Measurements from ENCODE around the gene ETV3L.
A peak's percentile ranks its signal among the peaks of the same experiment; 100 is the strongest.

Gene ETV3L

DNA sequence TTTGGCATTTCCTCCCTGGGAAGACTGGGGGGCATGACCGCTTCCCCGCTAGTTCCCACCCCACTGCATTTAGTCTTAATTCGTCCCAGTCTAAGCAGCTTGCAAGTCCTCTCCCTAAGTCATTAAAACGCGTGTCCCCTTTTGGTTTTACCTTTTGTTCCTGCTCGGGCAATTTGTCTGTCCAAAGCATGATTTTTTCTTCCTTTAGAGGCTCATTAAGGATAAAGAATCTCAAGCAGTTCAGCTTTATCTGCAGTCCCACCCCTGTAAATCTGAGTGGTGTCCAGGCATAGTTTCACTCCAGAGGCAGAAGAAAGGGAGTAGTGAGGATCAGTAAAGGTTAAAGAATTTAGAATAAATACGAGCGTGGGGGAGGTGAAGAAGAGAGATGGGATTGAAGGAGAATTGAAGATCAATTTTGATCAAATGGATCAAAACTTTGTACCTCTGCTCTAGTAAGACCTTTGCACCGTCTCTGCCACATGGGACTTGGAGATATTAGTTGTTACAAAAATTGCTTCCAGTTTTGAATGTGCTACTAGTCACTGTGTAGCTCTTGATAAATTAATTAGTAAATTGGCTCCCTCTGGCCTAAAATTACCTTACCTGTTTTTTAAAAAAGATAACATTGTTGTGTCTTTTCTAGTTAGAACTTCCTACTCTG lies 39.6 kb upstream of the ETV3L start:
- ATAC-seq, result no peak
- no peak for TF ChIP-seq ARNTL (CRISPR knock-in tag; IDR thresholded peaks at IDR 0.05; ENCODE audit: borderline replicate concordance, low read depth)
- no peak for TF ChIP-seq SNAI2 (CRISPR knock-in tag; IDR thresholded peaks at IDR 0.05)
- TF ChIP-seq PPARA (CRISPR knock-in tag; IDR thresholded peaks at IDR 0.05; ENCODE audit: borderline replicate concordance), result no peak
- no peak for TF ChIP-seq BACH2 (CRISPR knock-in tag; IDR thresholded peaks at IDR 0.05; ENCODE audit: borderline replicate concordance)
- TF ChIP-seq, protein P1, sequence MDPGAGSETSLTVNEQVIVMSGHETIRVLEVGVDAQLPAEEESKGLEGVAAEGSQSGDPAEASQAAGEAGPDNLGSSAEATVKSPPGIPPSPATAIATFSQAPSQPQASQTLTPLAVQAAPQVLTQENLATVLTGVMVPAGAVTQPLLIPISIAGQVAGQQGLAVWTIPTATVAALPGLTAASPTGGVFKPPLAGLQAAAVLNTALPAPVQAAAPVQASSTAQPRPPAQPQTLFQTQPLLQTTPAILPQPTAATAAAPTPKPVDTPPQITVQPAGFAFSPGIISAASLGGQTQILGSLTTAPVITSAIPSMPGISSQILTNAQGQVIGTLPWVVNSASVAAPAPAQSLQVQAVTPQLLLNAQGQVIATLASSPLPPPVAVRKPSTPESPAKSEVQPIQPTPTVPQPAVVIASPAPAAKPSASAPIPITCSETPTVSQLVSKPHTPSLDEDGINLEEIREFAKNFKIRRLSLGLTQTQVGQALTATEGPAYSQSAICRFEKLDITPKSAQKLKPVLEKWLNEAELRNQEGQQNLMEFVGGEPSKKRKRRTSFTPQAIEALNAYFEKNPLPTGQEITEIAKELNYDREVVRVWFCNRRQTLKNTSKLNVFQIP (CRISPR knock-in tag; IDR thresholded peaks at IDR 0.05; ENCODE audit: borderline replicate concordance, low read depth), result no peak
- TF ChIP-seq, protein P2, sequence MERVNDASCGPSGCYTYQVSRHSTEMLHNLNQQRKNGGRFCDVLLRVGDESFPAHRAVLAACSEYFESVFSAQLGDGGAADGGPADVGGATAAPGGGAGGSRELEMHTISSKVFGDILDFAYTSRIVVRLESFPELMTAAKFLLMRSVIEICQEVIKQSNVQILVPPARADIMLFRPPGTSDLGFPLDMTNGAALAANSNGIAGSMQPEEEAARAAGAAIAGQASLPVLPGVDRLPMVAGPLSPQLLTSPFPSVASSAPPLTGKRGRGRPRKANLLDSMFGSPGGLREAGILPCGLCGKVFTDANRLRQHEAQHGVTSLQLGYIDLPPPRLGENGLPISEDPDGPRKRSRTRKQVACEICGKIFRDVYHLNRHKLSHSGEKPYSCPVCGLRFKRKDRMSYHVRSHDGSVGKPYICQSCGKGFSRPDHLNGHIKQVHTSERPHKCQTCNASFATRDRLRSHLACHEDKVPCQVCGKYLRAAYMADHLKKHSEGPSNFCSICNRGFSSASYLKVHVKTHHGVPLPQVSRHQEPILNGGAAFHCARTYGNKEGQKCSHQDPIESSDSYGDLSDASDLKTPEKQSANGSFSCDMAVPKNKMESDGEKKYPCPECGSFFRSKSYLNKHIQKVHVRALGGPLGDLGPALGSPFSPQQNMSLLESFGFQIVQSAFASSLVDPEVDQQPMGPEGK (CRISPR knock-in tag; IDR thresholded peaks at IDR 0.05; ENCODE audit: borderline replicate concordance), result no peak
- TF ChIP-seq ZNF565 (CRISPR knock-in tag; conservative IDR thresholded peaks at IDR 0.05; ENCODE audit: low read depth), result no peak
- TF ChIP-seq OSR1 (CRISPR knock-in tag; IDR thresholded peaks at IDR 0.05), result no peak
- no peak for TF ChIP-seq ZFP30 (CRISPR knock-in tag; IDR thresholded peaks at IDR 0.05)
- no peak for TF ChIP-seq RARB (CRISPR knock-in tag; IDR thresholded peaks at IDR 0.05)
- TF ChIP-seq ISL1 (CRISPR knock-in tag; IDR thresholded peaks at IDR 0.05), result no peak
- TF ChIP-seq ZNF8 (CRISPR knock-in tag; IDR thresholded peaks at IDR 0.05), result no peak
- no peak for TF ChIP-seq TCF4 (CRISPR knock-in tag; IDR thresholded peaks at IDR 0.05; ENCODE audit: borderline replicate concordance)
- TF ChIP-seq, protein P3, sequence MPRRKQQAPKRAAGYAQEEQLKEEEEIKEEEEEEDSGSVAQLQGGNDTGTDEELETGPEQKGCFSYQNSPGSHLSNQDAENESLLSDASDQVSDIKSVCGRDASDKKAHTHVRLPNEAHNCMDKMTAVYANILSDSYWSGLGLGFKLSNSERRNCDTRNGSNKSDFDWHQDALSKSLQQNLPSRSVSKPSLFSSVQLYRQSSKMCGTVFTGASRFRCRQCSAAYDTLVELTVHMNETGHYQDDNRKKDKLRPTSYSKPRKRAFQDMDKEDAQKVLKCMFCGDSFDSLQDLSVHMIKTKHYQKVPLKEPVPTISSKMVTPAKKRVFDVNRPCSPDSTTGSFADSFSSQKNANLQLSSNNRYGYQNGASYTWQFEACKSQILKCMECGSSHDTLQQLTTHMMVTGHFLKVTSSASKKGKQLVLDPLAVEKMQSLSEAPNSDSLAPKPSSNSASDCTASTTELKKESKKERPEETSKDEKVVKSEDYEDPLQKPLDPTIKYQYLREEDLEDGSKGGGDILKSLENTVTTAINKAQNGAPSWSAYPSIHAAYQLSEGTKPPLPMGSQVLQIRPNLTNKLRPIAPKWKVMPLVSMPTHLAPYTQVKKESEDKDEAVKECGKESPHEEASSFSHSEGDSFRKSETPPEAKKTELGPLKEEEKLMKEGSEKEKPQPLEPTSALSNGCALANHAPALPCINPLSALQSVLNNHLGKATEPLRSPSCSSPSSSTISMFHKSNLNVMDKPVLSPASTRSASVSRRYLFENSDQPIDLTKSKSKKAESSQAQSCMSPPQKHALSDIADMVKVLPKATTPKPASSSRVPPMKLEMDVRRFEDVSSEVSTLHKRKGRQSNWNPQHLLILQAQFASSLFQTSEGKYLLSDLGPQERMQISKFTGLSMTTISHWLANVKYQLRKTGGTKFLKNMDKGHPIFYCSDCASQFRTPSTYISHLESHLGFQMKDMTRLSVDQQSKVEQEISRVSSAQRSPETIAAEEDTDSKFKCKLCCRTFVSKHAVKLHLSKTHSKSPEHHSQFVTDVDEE (CRISPR knock-in tag; IDR thresholded peaks at IDR 0.05), result no peak
- TF ChIP-seq ZNF70 (CRISPR knock-in tag; IDR thresholded peaks at IDR 0.05), result no peak
- TF ChIP-seq ZC3H10 (CRISPR knock-in tag; IDR thresholded peaks at IDR 0.05), result no peak
- TF ChIP-seq ZFP3 (CRISPR knock-in tag; IDR thresholded peaks at IDR 0.05), result no peak
- no peak for TF ChIP-seq GLIS3 (CRISPR knock-in tag; IDR thresholded peaks at IDR 0.05)

DNA sequence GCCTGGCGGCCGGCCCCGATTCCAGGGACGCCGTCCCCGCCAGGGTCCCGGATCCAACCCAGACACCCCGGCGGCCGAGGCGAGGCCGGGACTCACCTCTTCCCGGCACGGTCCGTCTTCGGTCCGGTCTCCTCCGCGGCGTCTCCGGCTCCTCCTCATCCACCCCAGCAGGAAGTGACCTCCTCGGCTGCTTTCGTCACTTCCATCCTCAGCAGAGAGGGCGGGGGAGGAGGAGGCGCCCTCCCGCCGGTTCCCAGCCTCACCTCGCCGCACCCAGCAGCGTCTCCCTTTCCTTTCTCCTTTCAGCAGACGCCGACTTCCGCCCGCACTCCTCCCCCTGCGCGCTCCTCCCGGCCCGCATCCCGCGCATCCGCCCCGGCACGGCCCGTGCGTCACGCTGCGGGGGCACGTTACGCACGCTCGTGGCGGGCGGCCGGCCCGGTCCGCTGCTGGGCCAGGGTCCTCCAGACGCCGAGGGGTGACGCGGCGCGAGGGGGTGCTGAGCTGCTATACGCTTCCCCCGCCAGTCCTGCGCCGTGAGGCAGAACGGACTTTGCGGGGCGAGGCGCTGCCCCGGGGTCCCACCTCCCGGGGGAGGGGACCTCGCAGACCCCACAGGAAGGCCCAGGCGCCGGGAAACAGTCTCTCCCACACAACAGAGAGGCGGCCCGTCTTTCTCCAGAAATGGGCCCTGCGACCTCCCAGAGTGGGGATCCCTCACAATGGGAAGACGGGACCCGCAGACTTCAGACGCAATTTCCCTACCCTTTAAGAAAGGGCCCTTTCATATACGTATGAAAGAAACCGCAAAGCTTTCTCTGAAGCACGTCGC lies 38.8 kb upstream of the ETV3L start, which contains the start of gene ETV3:
ETV3 (minus strand) TSS at position 176 of the 832 bp plus-strand sequence. CDS start 2,043 bp downstream, outside the sequence.
- TF ChIP-seq, protein P3 (CRISPR knock-in tag; IDR thresholded peaks at IDR 0.05), result peak; percentile 38; the same call in 1 of the 2 replicates
- TF ChIP-seq ZC3H10 (CRISPR knock-in tag; IDR thresholded peaks at IDR 0.05) (0 out of 2 replicates have a peak, but pooled peaks have one; percentile 30), TOX (CRISPR knock-in tag; IDR thresholded peaks at IDR 0.05; ENCODE audit: borderline replicate concordance) (no peak)
- peak; percentile 96 for ATAC-seq

All from SK-N-SH treated with all-trans-retinoic acid at 6 μM for 48 hours (cell line).